Stomach (tissue), 4 donors: ENCODE data around the gene RABL6.

Source experiments
- POLR2A ChIP-seq, 4 donors: fragments of 450-650 bp; IDR thresholded peaks; one replicate each; pipeline ENCODE4 v1.6.1; 2016; ENCODE audit warnings: antibody characterized with exemption in 4 of 4, control low read depth in 2 of 4, mild to moderate bottlenecking in 1 of 4, moderate library complexity in 1 of 4
- POLR2AphosphoS5 ChIP-seq, 3 donors: sonication (generic); formaldehyde crosslinking; IDR thresholded peaks; one replicate each; pipeline ENCODE4 v1.6.1; 2016; ENCODE audit warnings: antibody characterized with exemption in 3 of 3
- TF ChIP-seq, protein P1 (sequence below), 7 experiments: fragments of 450-650 bp in 4 of 7; fragments of 200-600 bp in 3 of 7; sonication (generic) in 3 of 7; IDR thresholded peaks; one replicate each; pipeline ENCODE4 v1.5.1; 2016 to 2019; ENCODE audit warnings: antibody characterized with exemption in 7 of 7, control low read depth in 2 of 7, mild to moderate bottlenecking in 1 of 7

DNA sequence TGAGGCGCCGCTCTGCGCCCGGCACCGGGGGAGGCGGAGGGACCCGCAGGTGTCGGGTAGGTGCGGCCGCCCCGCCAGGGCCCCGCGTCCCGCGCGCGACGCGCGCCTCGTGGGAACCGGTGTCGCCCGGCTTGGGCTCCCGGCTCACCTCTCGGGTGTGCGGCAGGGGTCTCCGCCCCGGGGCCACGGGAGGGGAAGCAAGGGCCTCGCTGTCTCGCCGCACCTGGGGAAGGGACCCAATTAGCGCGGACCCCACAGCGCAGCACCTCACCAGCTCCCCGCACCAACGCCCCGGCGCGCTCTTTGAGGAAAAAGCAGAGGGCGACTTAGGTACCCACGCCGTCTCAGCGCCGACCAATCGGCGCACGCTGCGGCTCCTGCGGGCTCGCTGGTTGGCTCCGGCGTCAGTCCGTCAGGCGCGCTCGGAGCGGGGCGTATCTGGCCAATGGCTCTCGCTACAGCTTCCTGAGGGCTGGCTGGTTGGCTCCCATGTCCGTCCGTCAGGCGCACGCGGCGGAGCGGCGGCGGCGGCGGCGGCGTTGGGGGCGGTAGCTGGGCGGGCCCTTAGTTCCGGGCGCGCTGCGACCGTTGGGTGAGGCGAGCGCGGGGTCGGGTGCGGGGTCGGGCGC lies 78.3 kb downstream of the RABL6 start, which contains the start of gene TRAF2:
- TF ChIP-seq, protein P1, sequence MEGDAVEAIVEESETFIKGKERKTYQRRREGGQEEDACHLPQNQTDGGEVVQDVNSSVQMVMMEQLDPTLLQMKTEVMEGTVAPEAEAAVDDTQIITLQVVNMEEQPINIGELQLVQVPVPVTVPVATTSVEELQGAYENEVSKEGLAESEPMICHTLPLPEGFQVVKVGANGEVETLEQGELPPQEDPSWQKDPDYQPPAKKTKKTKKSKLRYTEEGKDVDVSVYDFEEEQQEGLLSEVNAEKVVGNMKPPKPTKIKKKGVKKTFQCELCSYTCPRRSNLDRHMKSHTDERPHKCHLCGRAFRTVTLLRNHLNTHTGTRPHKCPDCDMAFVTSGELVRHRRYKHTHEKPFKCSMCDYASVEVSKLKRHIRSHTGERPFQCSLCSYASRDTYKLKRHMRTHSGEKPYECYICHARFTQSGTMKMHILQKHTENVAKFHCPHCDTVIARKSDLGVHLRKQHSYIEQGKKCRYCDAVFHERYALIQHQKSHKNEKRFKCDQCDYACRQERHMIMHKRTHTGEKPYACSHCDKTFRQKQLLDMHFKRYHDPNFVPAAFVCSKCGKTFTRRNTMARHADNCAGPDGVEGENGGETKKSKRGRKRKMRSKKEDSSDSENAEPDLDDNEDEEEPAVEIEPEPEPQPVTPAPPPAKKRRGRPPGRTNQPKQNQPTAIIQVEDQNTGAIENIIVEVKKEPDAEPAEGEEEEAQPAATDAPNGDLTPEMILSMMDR (IDR thresholded peaks at IDR 0.05): no peak
- TF ChIP-seq POLR2A (IDR thresholded peaks at IDR 0.05) (no peak), POLR2AphosphoS5 (IDR thresholded peaks at IDR 0.05) (peak in 2 of 3 donors; percentile 74 to 82)
